Measurements from ENCODE around the gene RALGDS.

The RALGDS gene

GRCh38 chr9:133151041-133151440 is 30.0 kb upstream of the RALGDS start (continued):
- TF ChIP-seq PRDM10 (tag by site-specific recombination; IDR thresholded peaks at IDR 0.05), result no peak
- TF ChIP-seq, protein P1, sequence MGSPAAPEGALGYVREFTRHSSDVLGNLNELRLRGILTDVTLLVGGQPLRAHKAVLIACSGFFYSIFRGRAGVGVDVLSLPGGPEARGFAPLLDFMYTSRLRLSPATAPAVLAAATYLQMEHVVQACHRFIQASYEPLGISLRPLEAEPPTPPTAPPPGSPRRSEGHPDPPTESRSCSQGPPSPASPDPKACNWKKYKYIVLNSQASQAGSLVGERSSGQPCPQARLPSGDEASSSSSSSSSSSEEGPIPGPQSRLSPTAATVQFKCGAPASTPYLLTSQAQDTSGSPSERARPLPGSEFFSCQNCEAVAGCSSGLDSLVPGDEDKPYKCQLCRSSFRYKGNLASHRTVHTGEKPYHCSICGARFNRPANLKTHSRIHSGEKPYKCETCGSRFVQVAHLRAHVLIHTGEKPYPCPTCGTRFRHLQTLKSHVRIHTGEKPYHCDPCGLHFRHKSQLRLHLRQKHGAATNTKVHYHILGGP (tag by site-specific recombination; IDR thresholded peaks at IDR 0.05), result no peak

- Histone ChIP-seq H3K4me3 (ENCODE audit: low read depth, low read length) (peak overlapping the region; percentile 64), H3K36me3 (ENCODE audit: control insufficient read depth in 2 of 2, insufficient read depth in 1 of 2, low read length in 2 of 2) (no peaks in the 10 kb centered on the region), H3K27ac (ENCODE audit: extremely low read depth, low read depth, low read length) (peak overlapping the region; percentile 89), H3K9me3 (ENCODE audit: control insufficient read depth, insufficient read depth, low read depth, low read length) (no peaks in the 10 kb centered on the region), H3K4me1 (ENCODE audit: control insufficient read depth, insufficient read depth, low read length) (0 out of 2 replicates have a peak, but pooled peaks cover 3% of the 10 kb centered on the region)
- ChIA-PET CTCF (interaction anchor here (0.6 to 7.8 kb wide), 17 partner anchors 9 to 337 kb away, joined by 3 to 342 read pairs (median 4); no protein-coding TSS in a partner anchor), POLR2A (interaction anchor here (0.6 to 1.9 kb wide), 10 partner anchors 10 to 1514 kb away, joined by 3 to 11 read pairs (median 5); partner anchors contain the start of genes GTF3C5, MED22 and RPL7A)
- TF ChIP-seq ZNF785 (tag by site-specific recombination; IDR thresholded peaks at IDR 0.05) (peak; percentile 64; the same call in 1 of the 2 replicates), KLF16 (tag by site-specific recombination; IDR thresholded peaks at IDR 0.05) (peak; percentile 32; the same call in 1 of the 2 replicates), ZNF2 (tag by site-specific recombination; IDR thresholded peaks at IDR 0.05) (peak; percentile 70), ZBTB17 (tag by site-specific recombination; IDR thresholded peaks at IDR 0.05) (peak; percentile 80), ZBTB8A (tag by site-specific recombination; IDR thresholded peaks at IDR 0.05) (peak; percentile 63), FEZF1 (tag by site-specific recombination; IDR thresholded peaks at IDR 0.05) (no peak), ZNF664 (tag by site-specific recombination; IDR thresholded peaks at IDR 0.05) (no peak), KLF10 (tag by site-specific recombination; IDR thresholded peaks at IDR 0.05) (peak; percentile 54; the same call in 1 of the 2 replicates), ZNF626 (tag by site-specific recombination; IDR thresholded peaks at IDR 0.05) (no peak), ZSCAN16 (tag by site-specific recombination; IDR thresholded peaks at IDR 0.05) (no peak), ZNF843 (tag by site-specific recombination; IDR thresholded peaks at IDR 0.05) (0 out of 2 replicates have a peak, but pooled peaks have one; percentile 49), ZNF777 (tag by site-specific recombination; IDR thresholded peaks at IDR 0.05; ENCODE audit: borderline replicate concordance) (no peak), ZNF701 (tag by site-specific recombination; IDR thresholded peaks at IDR 0.05) (no peak), ZNF830 (tag by site-specific recombination; IDR thresholded peaks at IDR 0.05; ENCODE audit: low read depth) (no peak), ZNF394 (tag by site-specific recombination; IDR thresholded peaks at IDR 0.05; ENCODE audit: borderline replicate concordance) (no peak; the same call in 1 of the 2 replicates), ZNF391 (tag by site-specific recombination; IDR thresholded peaks at IDR 0.05; ENCODE audit: borderline replicate concordance, low read depth) (no peak), ZBTB7A (tag by site-specific recombination; IDR thresholded peaks at IDR 0.05; ENCODE audit: low read depth) (peak; percentile 70; the same call in 1 of the 2 replicates), ZNF610 (tag by site-specific recombination; IDR thresholded peaks at IDR 0.05; ENCODE audit: borderline replicate concordance) (0 out of 2 replicates have a peak, but pooled peaks have one; percentile 40), ZNF529 (tag by site-specific recombination; IDR thresholded peaks at IDR 0.05; ENCODE audit: insufficient replicate concordance) (no peak), ZFP41 (tag by site-specific recombination; IDR thresholded peaks at IDR 0.05; ENCODE audit: borderline replicate concordance) (no peak), ZNF580 (tag by site-specific recombination; IDR thresholded peaks at IDR 0.05) (no peak)
- TF ChIP-seq, protein P2, sequence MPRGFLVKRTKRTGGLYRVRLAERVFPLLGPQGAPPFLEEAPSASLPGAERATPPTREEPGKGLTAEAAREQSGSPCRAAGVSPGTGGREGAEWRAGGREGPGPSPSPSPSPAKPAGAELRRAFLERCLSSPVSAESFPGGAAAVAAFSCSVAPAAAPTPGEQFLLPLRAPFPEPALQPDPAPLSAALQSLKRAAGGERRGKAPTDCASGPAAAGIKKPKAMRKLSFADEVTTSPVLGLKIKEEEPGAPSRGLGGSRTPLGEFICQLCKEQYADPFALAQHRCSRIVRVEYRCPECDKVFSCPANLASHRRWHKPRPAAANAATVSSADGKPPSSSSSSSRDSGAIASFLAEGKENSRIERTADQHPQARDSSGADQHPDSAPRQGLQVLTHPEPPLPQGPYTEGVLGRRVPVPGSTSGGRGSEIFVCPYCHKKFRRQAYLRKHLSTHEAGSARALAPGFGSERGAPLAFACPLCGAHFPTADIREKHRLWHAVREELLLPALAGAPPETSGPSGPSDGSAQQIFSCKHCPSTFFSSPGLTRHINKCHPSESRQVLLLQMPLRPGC (tag by site-specific recombination; IDR thresholded peaks at IDR 0.05), result peak; percentile 52; the same call in 1 of the 2 replicates
- TF ChIP-seq, protein P3, sequence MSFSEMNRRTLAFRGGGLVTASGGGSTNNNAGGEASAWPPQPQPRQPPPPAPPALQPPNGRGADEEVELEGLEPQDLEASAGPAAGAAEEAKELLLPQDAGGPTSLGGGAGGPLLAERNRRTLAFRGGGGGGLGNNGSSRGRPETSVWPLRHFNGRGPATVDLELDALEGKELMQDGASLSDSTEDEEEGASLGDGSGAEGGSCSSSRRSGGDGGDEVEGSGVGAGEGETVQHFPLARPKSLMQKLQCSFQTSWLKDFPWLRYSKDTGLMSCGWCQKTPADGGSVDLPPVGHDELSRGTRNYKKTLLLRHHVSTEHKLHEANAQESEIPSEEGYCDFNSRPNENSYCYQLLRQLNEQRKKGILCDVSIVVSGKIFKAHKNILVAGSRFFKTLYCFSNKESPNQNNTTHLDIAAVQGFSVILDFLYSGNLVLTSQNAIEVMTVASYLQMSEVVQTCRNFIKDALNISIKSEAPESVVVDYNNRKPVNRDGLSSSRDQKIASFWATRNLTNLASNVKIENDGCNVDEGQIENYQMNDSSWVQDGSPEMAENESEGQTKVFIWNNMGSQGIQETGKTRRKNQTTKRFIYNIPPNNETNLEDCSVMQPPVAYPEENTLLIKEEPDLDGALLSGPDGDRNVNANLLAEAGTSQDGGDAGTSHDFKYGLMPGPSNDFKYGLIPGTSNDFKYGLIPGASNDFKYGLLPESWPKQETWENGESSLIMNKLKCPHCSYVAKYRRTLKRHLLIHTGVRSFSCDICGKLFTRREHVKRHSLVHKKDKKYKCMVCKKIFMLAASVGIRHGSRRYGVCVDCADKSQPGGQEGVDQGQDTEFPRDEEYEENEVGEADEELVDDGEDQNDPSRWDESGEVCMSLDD (tag by site-specific recombination; IDR thresholded peaks at IDR 0.05), result peak; percentile 88
These were observed 28.3 kb upstream of the RALGDS start for GRCh38 chr9:133149130-133150015.
